ACHN (cell line): ENCODE results near the gene PUS7L.

Experiments
- DNase-seq: peaks from one replicate; pipeline ENCODE4 v3.0.0-alpha.2; 2015
- in situ Hi-C: cut with HindIII; loops from 2 replicates; pipeline ENCODE4 v1.10.0; 2017; ENCODE audit warnings: low sequenced_read_pairs, low pct_ligation_motif_present, low pct_unique_long_range_greater_than_20kb

The PUS7L gene

GRCh38 chr12:43758728-43759563 lies at the start of gene PUS7L, which contains the start of gene IRAK4:
TSS of gene PUS7L (minus strand) at chr12:43758790. CDS start at chr12:43755245, 3,545 bp downstream.
TSS of gene IRAK4 (plus strand) at chr12:43758951. CDS start at chr12:43768112, 9,161 bp downstream.
- DNase-seq = peak; percentile 100
- in situ Hi-C loops = no loop called here

- no peak for DNase-seq
- in situ Hi-C loops = no loop called here
Measured at GRCh38 chr12:43807386-43807785, 48.8 kb upstream of the PUS7L start.

- DNase-seq = peak; percentile 20
- in situ Hi-C loops = no loop called here
Measured at GRCh38 chr12:43806737-43807072, 48.1 kb upstream of the PUS7L start.

GRCh38 chr12:43805860-43806736 lies 47.5 kb upstream of the PUS7L start, which contains the start of gene TWF1:
TSS of gene TWF1 (minus strand) at chr12:43806317. CDS start at chr12:43806245, 72 bp downstream.
- in situ Hi-C loops = no loop called here
- DNase-seq = peak; percentile 91

- peak; percentile 37 for DNase-seq
- in situ Hi-C loops = no loop called here
Measured at GRCh38 chr12:43805149-43805859, 46.7 kb upstream of the PUS7L start.

- in situ Hi-C loops = no loop called here
- no peak for DNase-seq
Measured at GRCh38 chr12:43797561-43798217, 39.1 kb upstream of the PUS7L start.

GRCh38 chr12:43795716-43796280 lies 37.2 kb upstream of the PUS7L start:
- in situ Hi-C loops = no loop called here
- DNase-seq = no peak

- DNase-seq = no peak
- in situ Hi-C loops = no loop called here
Measured at GRCh38 chr12:43789941-43790340, 31.4 kb upstream of the PUS7L start.

GRCh38 chr12:43786899-43787693 lies 28.5 kb upstream of the PUS7L start:
- in situ Hi-C loops = no loop called here
- DNase-seq = no peak

GRCh38 chr12:43776498-43776897 lies 17.9 kb upstream of the PUS7L start:
- DNase-seq = peak; percentile 62
- in situ Hi-C loops = loop anchor here (10.0 kb wide), 1 partner anchor 108 kb away; no protein-coding TSS in a partner anchor

GRCh38 chr12:43766291-43766690 lies 7.7 kb upstream of the PUS7L start:
- in situ Hi-C loops = no loop called here
- no peak for DNase-seq

- in situ Hi-C loops = no loop called here
- DNase-seq = no peak
Measured at GRCh38 chr12:43764528-43764927, 5.9 kb upstream of the PUS7L start.

GRCh38 chr12:43763769-43764168 lies 5.2 kb upstream of the PUS7L start:
- in situ Hi-C loops = no loop called here
- DNase-seq = no peak

GRCh38 chr12:43762596-43762995 lies 4.0 kb upstream of the PUS7L start:
- DNase-seq = no peak
- in situ Hi-C loops = no loop called here

- DNase-seq = no peak
- in situ Hi-C loops = no loop called here
Measured at GRCh38 chr12:43761500-43761899, 2.9 kb upstream of the PUS7L start.

GRCh38 chr12:43760396-43760795 lies 1.8 kb upstream of the PUS7L start:
- in situ Hi-C loops = no loop called here

GRCh38 chr12:43758247-43758727 lies 303 bp downstream of the PUS7L start:
- DNase-seq = peak; percentile 60
- in situ Hi-C loops = no loop called here

More at GRCh38 chr12:43760396-43760795, 1.8 kb upstream of the PUS7L start:
- no peak for DNase-seq
